GM23248 (cell line): Measurements from ENCODE around the gene TLCD3A.

Source experiments
- EZH2 ChIP-seq: fragments of 200-600 bp; sonication (generic); IDR thresholded peaks from 2 replicates; pipeline ENCODE4 v1.6.1; 2018; ENCODE audit warnings: antibody characterized with exemption, mild to moderate bottlenecking; ENCODE audit not compliant: insufficient read depth, poor library complexity, severe bottlenecking
- EZH2phosphoT487 ChIP-seq: fragments of 200-600 bp; sonication (generic); IDR thresholded peaks from 2 replicates; pipeline ENCODE4 v1.6.1; 2018; ENCODE audit warnings: antibody characterized with exemption, moderate library complexity, mild to moderate bottlenecking, low read depth; ENCODE audit not compliant: insufficient read depth

GRCh38 chr17:699345-699744 lies 33.1 kb upstream of the TLCD3A start:
- TF ChIP-seq EZH2 (no peak), EZH2phosphoT487 (no peak)
